ENCODE results near the gene IDUA. TPM values are rescaled to one million over a fixed set of nuclear protein-coding genes. Genes with fewer than 3 reads are reported as not detected.

Gene IDUA
- total RNA-seq, 1 donor from 2014 or later, result 25.5 TPM

DNA sequence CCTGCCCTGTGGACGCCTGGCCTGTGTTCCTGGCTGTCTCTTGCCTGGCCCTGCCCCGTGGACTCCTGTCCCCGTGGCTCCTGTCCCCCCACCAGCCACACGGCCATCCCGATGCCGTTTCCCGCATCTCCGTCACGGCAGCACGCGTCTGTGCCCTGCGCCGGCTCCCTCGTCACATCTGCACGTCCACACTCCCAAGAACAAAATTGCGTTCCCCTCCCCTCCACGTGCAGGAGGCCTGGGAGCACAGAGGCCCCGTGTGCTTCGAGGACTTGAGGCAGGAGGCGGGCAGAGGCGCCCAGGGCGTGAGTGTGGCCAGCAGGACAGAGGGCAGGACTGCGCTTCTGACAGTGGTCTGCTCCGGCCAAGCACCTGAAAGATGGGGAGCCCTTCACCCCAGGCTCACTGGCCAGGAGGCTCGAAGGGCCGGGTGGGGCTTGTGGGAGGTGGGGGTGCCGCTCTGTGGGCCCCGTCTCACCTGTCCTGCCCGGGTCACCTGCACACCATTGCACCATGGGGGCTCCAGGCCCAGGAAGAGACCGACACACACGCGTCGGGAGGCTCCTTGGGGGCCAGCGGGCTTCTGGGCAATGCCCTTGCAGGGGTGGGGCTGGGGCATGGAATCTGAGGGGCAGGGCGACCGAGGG lies 41.9 kb downstream of the IDUA start:
- H3K9me3 Mint-ChIP-seq, result no peaks in the 10 kb centered on the region
- DNase-seq (ENCODE audit: low spot score), result no peak
- no peaks in the 10 kb centered on the region for H3K27me3 Mint-ChIP-seq (ENCODE audit: low read depth)
- peaks cover 7% of the 10 kb centered on the region for H3K36me3 Mint-ChIP-seq (ENCODE audit: low read depth)
- intact Hi-C loops (cut with micrococcal nuclease), result no loop called here
- no peak overlapping the region for H3K27ac Mint-ChIP-seq
- peaks cover 4% of the 10 kb centered on the region for H3K4me1 Mint-ChIP-seq (ENCODE audit: low read depth)
- H3K4me3 Mint-ChIP-seq (ENCODE audit: low read depth), result no peak overlapping the region

DNA sequence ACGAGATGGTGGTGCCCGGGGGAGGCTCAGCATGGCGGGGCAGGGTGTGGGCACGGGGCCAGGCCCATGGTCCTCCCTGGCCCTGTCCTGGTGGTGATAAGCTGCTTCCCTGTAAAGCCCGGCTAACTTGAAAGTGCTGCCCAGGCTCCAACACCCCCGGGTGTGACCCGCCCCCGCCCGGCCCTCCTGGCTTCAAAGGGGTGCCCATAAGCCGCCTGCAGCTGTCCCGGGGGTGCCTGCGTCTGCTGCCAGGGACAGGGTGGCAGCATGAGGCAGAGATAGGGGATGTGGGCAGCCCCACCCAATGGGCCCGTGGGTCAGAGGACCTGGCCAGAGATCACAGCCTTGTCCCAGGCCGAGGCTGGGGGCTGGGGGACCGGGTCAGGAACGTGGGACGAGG lies 42.7 kb downstream of the IDUA start:
- Mint-ChIP-seq H3K4me1 (ENCODE audit: low read depth) (peaks cover 4% of the 10 kb centered on the region), H3K36me3 (ENCODE audit: low read depth) (peaks cover 7% of the 10 kb centered on the region), H3K4me3 (ENCODE audit: low read depth) (no peak overlapping the region), H3K27ac (no peak overlapping the region), H3K27me3 (ENCODE audit: low read depth) (no peaks in the 10 kb centered on the region), H3K9me3 (no peaks in the 10 kb centered on the region)
- no peak for DNase-seq (ENCODE audit: low spot score)
- intact Hi-C loops (cut with micrococcal nuclease), result no loop called here

DNA sequence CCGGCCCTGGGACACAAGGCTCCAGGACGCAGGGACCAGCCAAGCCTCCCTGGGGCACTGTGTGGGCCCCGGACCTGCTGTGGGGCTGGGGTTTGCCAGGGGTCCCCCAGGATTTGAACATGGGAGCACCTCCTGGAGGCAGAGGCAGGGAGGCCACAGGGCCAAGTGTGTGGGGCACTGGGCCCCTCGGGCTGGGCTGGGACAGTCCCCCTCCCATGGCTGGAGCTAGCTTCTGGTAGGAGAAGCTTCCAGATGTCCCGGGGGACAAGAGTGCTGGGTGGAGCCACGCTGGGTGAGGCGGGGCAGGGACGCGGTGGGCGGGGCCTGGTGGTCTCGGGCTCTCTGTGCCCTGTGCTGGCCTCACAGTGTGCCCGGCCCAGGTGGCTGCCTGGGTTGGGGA lies 43.2 kb downstream of the IDUA start:
- Mint-ChIP-seq H3K36me3 (ENCODE audit: low read depth) (peaks cover 7% of the 10 kb centered on the region), H3K4me1 (ENCODE audit: low read depth) (peaks cover 4% of the 10 kb centered on the region), H3K27ac (no peak overlapping the region), H3K27me3 (ENCODE audit: low read depth) (no peaks in the 10 kb centered on the region), H3K9me3 (no peaks in the 10 kb centered on the region), H3K4me3 (ENCODE audit: low read depth) (no peak overlapping the region)
- DNase-seq (ENCODE audit: low spot score), result no peak
- intact Hi-C loops (cut with micrococcal nuclease), result no loop called here

DNA sequence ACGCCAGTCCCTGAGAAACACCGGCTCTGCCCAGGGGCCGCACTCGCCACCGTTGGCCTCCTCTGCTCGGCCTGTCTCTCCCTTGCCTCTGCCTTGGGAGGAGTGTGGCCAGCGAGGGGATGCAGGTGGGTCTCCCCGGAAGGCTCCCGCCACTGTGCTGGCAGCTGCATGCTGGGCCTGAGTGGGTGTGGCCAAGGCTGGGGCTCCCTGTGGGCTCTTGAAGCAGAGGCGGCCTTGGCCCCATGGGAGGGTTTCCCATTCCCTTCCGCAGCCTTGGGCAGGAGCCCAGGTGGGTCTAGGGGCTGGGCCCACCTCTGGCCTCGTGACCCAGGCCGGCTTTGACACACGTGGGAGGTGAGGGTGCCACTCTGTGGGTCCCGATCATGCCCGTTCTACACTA lies 43.7 kb downstream of the IDUA start:
- Mint-ChIP-seq H3K4me3 (ENCODE audit: low read depth) (no peak overlapping the region), H3K4me1 (ENCODE audit: low read depth) (peaks cover 4% of the 10 kb centered on the region), H3K27me3 (ENCODE audit: low read depth) (no peaks in the 10 kb centered on the region), H3K36me3 (ENCODE audit: low read depth) (peaks cover 3% of the 10 kb centered on the region), H3K9me3 (no peaks in the 10 kb centered on the region), H3K27ac (no peak overlapping the region)
- intact Hi-C loops (cut with micrococcal nuclease), result no loop called here
- DNase-seq (ENCODE audit: low spot score), result no peak

DNA sequence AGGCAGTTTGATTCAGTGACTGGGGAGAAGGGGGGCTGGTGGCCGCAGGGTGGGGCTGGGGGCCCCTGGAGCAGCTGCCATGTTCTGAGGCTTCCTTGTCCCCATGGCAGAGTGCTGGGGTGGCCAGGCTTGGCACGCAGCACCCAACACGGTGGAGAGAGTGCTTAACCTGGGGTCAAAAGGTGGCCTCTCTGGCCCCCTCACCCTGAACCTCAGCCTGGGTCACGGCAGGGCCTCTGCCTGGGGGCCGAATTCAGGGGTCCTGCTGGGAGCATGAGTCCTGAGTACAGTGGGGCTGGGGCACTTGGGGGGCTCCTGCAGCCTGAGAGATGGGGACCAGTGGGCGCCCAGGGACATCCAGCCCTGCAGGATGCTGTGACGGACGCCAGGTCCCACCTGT lies 44.5 kb downstream of the IDUA start:
- Mint-ChIP-seq H3K9me3 (no peaks in the 10 kb centered on the region), H3K4me1 (ENCODE audit: low read depth) (no peaks in the 10 kb centered on the region), H3K27ac (no peak overlapping the region), H3K27me3 (ENCODE audit: low read depth) (no peaks in the 10 kb centered on the region), H3K36me3 (ENCODE audit: low read depth) (no peaks in the 10 kb centered on the region), H3K4me3 (ENCODE audit: low read depth) (no peak overlapping the region)
- no peak for DNase-seq (ENCODE audit: low spot score)
- intact Hi-C loops (cut with micrococcal nuclease), result no loop called here

DNA sequence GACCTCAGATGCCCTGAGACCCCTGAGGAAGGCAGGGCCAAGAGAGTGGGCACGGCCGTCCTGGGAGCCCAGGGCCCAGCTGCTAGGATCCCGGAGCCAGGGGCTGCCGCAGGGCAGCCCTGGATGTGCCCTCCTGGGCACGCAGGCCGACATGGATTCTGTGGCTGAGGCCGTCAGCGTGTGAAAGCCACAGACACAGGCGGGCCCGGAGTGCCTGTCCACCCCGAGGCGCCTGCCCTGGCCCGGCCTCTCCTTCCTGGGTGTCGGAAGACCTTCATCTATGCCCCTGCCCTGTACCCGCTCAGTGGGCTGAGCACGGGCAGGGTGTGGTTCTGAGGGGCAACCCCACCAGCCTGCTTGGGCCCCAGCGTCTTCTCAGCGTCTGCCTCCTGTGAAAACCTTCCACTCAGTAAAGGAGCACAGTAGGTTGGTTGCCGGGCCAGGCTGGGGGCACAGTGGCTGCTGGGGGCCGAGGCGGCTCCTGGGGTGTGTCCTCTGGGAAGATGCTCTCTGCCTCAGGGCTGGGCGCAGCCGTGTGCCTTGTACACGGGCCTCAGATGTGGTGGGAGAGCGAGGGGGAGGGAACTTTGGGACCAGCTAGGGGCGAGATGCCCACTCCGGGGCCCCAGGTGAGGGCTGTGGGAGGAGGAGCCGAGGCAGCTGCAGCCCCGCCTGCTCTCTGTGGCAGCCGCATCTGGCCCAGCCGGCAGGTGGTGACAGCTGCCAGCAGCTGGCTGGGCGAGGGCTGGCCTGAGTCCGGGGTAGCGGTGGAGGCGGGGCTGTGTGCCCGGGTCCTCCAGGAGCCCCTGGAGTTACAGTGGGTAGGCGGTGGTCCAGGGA lies 45.3 kb downstream of the IDUA start:
- no peaks in the 10 kb centered on the region for H3K27me3 Mint-ChIP-seq (ENCODE audit: low read depth)
- no peaks in the 10 kb centered on the region for H3K4me1 Mint-ChIP-seq (ENCODE audit: low read depth)

DNA sequence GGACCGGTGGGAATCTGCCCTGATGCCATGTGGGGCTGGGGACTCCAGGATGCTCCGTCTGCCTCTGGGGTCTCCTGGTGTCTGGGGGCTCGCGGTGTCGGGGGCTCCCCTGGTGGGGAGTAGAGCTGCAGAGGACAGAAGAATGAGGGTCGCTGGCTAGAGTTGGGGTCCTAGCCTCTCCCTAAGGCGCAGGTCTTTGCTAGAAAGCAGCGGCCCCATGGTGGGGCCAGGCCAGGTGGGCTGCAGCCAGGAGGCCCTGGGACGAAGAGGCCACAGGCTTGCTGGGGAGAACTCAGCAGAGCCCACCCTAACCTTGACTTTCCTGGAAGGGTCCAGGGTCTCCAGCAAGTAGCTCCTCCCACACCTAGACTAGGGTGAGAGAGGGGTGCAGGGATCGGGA lies 46.0 kb downstream of the IDUA start:
- no peak for DNase-seq (ENCODE audit: low spot score)
- no peaks in the 10 kb centered on the region for H3K4me1 Mint-ChIP-seq (ENCODE audit: low read depth)
- H3K4me3 Mint-ChIP-seq (ENCODE audit: low read depth), result no peak overlapping the region
- intact Hi-C loops (cut with micrococcal nuclease), result no loop called here
- H3K36me3 Mint-ChIP-seq (ENCODE audit: low read depth), result no peaks in the 10 kb centered on the region
- H3K27me3 Mint-ChIP-seq (ENCODE audit: low read depth), result no peaks in the 10 kb centered on the region
- no peaks in the 10 kb centered on the region for H3K9me3 Mint-ChIP-seq
- H3K27ac Mint-ChIP-seq, result no peak overlapping the region

More for the DNA sequence above, 45.3 kb downstream of the IDUA start:
- intact Hi-C loops (cut with micrococcal nuclease), result no loop called here
- no peak overlapping the region for H3K4me3 Mint-ChIP-seq (ENCODE audit: low read depth)
- DNase-seq (ENCODE audit: low spot score), result no peak
- no peaks in the 10 kb centered on the region for H3K36me3 Mint-ChIP-seq (ENCODE audit: low read depth)
- H3K9me3 Mint-ChIP-seq, result no peaks in the 10 kb centered on the region
- no peak overlapping the region for H3K27ac Mint-ChIP-seq

DNA sequence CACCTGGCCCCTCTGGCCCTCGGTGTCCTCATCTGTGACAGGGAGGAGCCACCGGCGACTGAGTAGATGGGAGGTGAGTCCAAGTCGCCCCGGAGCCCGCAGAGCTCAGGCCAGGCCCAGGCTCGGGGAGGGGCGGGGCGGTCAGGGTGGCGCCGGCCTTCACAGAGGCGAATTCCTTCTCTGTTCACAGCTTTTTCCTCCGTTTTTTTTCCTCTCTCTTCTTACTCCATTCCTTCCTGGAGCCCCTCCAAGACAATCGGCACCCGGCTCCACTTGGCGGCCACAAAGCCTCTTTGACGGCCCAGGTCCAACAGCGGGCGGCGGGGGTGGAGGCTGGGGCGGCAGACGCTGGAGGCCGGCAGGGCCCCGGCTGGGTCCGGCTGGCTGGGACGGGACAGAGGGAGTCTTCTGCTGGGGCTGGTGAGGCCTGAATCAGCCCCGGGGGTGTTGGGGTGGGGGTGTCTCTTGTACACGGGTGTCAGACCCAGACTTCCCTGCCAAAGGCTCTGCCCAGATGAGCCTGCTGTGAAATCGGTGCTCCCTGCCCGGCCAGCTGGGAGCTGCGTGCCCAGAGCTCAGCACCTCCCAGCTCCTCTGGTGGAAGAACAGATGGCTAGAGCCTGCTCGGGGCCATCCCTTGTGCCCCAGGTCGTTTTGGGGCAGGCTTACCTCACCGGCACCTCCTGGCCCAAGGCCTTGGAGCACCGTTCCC lies 47.2 kb downstream of the IDUA start:
- Mint-ChIP-seq H3K36me3 (ENCODE audit: low read depth) (no peaks in the 10 kb centered on the region), H3K27ac (no peak overlapping the region), H3K4me3 (ENCODE audit: low read depth) (no peak overlapping the region), H3K9me3 (no peaks in the 10 kb centered on the region), H3K4me1 (ENCODE audit: low read depth) (no peaks in the 10 kb centered on the region), H3K27me3 (ENCODE audit: low read depth) (no peaks in the 10 kb centered on the region)
- intact Hi-C loops (cut with micrococcal nuclease), result no loop called here
- no peak for DNase-seq (ENCODE audit: low spot score)

DNA sequence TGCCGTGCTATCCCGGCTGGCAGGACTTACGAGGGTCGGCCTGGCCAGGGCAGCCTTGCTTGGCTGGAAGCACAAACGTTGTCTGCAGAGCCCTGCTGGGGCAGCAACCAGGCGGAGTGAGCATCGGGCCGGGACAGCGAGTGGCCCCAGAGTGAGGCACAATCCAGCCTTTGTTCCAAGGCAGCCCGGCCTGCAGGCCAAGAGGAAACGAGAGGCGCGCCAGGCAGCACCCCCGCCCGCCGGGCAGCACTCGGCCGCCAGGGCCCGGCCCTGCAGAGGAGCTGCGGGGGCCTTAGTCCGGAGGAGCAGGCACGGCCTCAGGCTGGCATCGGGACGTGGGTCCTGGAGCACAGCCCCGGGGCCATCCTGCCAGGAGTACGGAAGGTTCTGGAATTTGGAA lies 48.7 kb downstream of the IDUA start:
- intact Hi-C loops (cut with micrococcal nuclease), result no loop called here
- Mint-ChIP-seq H3K27ac (no peak overlapping the region), H3K36me3 (ENCODE audit: low read depth) (no peaks in the 10 kb centered on the region), H3K9me3 (no peaks in the 10 kb centered on the region), H3K4me3 (ENCODE audit: low read depth) (no peak overlapping the region), H3K27me3 (ENCODE audit: low read depth) (no peaks in the 10 kb centered on the region), H3K4me1 (ENCODE audit: low read depth) (no peaks in the 10 kb centered on the region)
- DNase-seq (ENCODE audit: low spot score), result no peak

DNA sequence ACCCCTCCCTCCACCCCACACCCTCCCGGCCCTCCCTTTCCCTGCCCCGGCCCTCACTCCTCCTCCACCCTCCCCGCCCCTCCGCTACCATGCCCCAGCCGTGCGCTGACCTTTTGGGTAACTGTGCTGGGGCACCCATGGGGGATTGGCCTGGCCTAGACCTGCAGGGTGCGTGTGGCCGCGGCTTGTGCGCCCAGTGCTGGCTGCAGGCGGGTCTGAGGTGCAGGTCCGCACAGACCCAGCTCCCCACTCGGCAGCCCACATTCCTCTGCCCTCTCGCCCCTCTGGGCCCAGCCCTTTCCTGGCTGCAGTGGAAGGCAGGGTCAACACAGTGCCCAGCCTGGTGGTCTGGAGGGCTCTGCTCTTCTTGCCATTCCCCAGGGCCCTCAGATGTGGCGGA lies 49.3 kb downstream of the IDUA start:
- H3K4me1 Mint-ChIP-seq (ENCODE audit: low read depth), result no peaks in the 10 kb centered on the region
- no peaks in the 10 kb centered on the region for H3K9me3 Mint-ChIP-seq
- H3K4me3 Mint-ChIP-seq (ENCODE audit: low read depth), result no peak overlapping the region
- H3K27me3 Mint-ChIP-seq (ENCODE audit: low read depth), result no peaks in the 10 kb centered on the region
- no peak overlapping the region for H3K27ac Mint-ChIP-seq
- DNase-seq (ENCODE audit: low spot score), result no peak
- intact Hi-C loops (cut with micrococcal nuclease), result no loop called here
- no peaks in the 10 kb centered on the region for H3K36me3 Mint-ChIP-seq (ENCODE audit: low read depth)

DNA sequence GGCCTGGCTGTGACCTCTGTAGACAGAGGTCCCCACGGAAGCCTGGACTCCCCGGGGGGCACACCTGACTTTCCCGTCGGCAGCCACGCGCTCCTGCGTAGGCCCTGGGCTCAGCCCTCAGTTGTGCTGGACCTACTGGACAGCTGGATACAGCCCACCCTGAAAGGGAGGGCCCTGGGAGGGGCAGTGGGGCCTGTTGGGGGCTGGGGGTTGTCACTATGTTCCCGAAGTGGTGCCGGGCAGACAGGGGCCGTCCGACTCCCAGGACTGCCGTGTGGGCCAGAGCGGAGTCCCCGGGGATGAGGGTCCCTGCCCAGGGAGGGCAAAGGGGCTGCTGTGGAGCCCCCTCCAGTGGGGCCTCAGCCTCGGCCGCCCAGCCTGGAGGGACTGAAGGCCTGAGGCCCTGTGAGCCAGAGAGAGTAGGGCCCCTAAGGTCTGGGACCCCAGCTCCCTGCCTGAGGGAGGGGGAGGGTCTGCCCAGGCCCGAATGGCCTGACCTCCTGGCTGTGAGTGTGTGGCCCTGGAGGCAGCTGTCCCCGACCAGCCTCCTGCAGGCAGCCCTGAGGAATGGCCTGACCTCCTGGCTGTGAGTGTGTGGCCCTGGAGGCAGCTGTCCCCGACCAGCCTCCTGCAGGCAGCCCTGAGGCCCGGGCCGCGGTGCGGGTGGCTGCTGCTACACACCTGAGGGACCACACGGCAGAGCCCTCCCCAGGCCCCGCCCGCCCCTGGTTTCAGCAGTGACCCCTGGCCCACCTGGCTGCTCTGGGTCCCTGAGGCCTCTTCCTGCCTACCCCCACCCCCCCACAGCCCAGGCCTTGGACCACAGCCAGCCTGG lies 50.3 kb downstream of the IDUA start:
- Mint-ChIP-seq H3K36me3 (ENCODE audit: low read depth) (no peaks in the 10 kb centered on the region), H3K4me3 (ENCODE audit: low read depth) (no peak overlapping the region), H3K9me3 (no peaks in the 10 kb centered on the region), H3K27me3 (ENCODE audit: low read depth) (no peaks in the 10 kb centered on the region), H3K4me1 (ENCODE audit: low read depth) (no peaks in the 10 kb centered on the region), H3K27ac (no peak overlapping the region)
- no peak for DNase-seq (ENCODE audit: low spot score)
- intact Hi-C loops (cut with micrococcal nuclease), result no loop called here

DNA sequence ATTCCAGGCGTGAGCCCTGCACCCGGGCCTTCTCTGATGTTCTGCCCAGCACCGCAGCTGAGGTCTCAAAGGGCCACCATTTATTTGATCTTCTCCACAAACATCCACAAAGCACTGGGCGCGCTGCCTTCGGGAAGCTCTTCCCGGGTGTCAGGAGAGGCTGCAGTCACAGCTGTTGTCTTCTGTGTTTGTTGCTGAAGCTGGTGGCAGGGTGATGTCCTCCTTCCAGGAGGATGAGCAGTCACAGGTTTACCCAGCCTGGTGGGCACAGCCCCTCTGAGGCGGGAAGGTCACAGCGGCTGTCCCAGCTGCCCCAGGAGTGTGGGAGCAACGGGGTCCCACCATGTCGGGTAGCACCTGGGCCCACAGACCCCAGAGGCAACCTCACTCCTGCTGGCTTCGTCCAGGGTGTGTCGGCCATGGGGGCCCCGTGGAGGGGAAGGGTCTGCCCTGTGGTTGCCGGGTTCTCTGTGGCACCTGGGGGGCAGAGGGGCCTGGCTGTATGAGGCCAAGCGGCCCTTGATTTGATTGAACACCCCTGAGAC lies 52.2 kb downstream of the IDUA start:
- Mint-ChIP-seq H3K27ac (no peak overlapping the region), H3K36me3 (ENCODE audit: low read depth) (no peaks in the 10 kb centered on the region)

More for the DNA sequence above, 52.2 kb downstream of the IDUA start:
- H3K4me1 Mint-ChIP-seq (ENCODE audit: low read depth), result no peaks in the 10 kb centered on the region
- no peaks in the 10 kb centered on the region for H3K27me3 Mint-ChIP-seq (ENCODE audit: low read depth)
- no peak overlapping the region for H3K4me3 Mint-ChIP-seq (ENCODE audit: low read depth)
- no peaks in the 10 kb centered on the region for H3K9me3 Mint-ChIP-seq
- intact Hi-C loops (cut with micrococcal nuclease), result no loop called here
- no peak for DNase-seq (ENCODE audit: low spot score)

All from activated T-helper 2 cell treated with anti-CD3 and anti-CD28 coated beads, Interferon-gamma antibody, Interleukin-2, Interleukin-4, amounts not matched to agents 10 μg/mL and 5 μg/mL and 100 μg/mL, durations not matched to agents 14 hours and 24 hours and 36 hours (primary cell).